ENCODE data around the gene CHID1.

Gene CHID1

GRCh38 chr11:910044-910588 is 494 bp downstream of the CHID1 start:
- no peak for DNase-seq (ENCODE audit: low read depth)

- no peak for DNase-seq (ENCODE audit: low read depth)
Observed at GRCh38 chr11:909406-909805, 1.2 kb downstream of the CHID1 start.

DNA sequence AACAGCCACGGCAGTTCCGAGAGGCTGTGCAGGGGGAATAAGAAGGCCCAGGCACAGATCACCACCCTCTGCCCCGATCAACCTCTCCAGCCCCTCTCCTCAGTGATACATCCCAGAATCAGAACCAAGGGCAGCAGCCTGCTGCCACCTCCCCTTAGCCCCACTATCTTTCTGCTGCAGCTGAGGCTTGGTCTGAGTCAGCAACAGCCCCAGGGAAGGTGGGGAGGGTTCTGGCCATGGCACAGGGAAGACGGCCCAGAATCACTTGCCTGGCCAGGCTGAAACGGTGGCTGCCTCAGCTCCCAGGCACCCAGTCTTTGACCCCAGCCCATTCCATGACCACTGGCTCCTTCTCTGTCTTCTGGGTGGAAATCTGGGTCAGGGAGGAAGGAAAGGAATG is 2.3 kb downstream of the CHID1 start:
- no peak for DNase-seq (ENCODE audit: low read depth)

GRCh38 chr11:907668-908067 is 2.9 kb downstream of the CHID1 start:
- DNase-seq (ENCODE audit: low read depth), result no peak

GRCh38 chr11:905952-906351 is 4.7 kb downstream of the CHID1 start:
- no peak for DNase-seq (ENCODE audit: low read depth)

GRCh38 chr11:904380-904779 is 6.2 kb downstream of the CHID1 start:
- no peak for DNase-seq (ENCODE audit: low read depth)

- no peak for DNase-seq (ENCODE audit: low read depth)
Observed at GRCh38 chr11:901452-902061, 9.1 kb downstream of the CHID1 start.

DNA sequence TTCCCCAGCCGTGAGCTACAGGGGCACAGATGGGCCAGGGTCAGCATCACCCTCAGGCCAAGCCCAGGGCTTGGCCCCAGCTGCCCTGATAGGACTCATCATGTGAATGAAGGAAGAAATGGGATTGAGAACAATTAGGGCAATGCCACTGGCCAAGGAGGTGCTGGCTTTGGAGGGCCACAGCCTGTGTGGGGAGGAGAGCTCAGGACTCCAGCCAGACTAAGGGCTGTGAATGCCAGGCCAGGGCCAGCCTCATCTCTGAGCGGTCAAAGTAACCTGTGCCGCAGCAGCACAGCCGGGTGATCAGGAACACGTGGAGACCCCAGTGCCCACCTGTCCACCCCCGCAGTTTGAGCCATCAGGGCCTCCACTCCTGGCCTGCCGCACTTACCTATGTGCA is 10.1 kb downstream of the CHID1 start:
- DNase-seq (ENCODE audit: low read depth), result no peak

- DNase-seq (ENCODE audit: low read depth), result no peak
Observed at GRCh38 chr11:899724-900123, 10.9 kb downstream of the CHID1 start.

GRCh38 chr11:898540-899190 is 11.9 kb downstream of the CHID1 start:
- no peak for DNase-seq (ENCODE audit: low read depth)

- no peak for DNase-seq (ENCODE audit: low read depth)
Observed at GRCh38 chr11:898143-898511, 12.5 kb downstream of the CHID1 start.

DNA sequence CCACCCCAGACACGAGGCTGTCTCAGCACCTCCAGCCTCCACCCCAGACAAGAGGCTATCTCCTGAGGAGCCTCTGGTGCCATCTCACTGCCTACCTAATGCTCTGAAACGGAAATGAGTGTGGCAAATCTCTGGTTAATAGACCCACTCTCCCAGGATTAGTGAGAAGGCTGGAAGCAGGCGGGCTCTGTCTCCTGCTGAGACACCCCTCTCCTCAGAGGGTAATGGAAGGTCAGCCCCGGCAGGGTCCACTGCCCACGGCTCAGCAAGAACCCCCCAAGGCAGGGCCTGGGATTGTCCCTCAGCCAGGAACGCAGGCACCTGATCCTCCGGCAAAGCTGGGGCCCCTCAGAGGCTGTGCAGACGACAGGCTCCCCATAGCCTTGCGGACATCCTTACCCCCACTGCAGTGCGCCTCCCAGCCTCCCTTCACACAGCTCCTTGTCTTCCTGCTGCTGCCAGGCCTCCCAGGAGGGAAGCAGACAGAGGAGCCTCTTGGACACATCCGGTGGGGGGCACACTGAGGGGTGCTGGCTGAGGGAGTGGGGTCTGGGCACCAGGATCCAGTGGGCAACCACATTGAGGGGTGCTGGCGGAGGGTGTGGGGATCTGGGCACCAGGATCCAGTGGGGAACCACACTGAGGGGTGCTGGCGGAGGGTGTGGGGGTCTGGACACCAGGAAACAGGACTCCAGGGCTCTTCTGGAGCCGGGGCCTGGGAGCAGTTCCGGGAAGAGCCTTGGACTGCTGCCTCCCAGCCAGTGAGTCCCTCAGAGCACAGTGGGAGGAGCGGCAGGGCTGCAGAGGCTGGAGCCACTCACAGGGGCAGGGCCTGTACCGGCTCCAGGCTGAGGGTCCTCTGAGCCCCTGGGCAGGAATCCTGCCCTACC is 13.1 kb downstream of the CHID1 start:
- DNase-seq (ENCODE audit: low read depth), result no peak

- DNase-seq (ENCODE audit: low read depth), result no peak
Observed at GRCh38 chr11:895331-896110, 15.1 kb downstream of the CHID1 start.

- DNase-seq (ENCODE audit: low read depth), result no peak
Observed at GRCh38 chr11:894575-895201, 15.9 kb downstream of the CHID1 start.

DNA sequence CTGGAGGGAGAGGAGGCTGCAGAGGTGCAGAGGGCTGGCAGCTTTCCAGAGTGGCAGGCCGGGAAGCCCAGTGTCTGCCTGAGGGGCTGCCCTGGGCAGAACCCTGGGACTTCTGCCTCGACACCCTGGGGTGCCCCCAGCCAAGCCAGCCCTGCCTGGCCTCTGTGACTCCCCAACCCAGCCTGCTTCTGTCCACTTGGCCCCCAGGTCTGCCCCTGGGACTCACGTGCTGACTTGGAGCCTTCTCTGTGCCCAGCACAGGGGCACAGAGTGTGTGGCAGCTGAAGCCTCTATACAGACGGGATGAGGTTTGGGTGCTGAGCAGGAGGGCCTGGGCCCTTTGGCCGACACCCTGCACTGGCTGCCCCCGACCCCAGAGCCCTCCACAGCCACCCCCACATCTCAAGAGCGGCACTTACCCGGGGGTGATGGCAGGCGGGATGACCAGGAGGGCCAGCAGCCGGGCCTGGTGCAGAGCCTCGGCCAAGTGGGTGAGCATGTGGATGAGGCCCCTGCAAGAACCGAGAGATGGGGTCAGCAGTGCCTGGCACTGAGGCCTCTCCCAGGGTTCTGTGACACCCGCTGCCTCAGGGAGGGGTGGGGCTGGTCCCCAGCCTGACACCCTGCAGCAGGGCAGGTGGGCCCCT is 17.5 kb downstream of the CHID1 start:
- DNase-seq (ENCODE audit: low read depth), result no peak

DNA sequence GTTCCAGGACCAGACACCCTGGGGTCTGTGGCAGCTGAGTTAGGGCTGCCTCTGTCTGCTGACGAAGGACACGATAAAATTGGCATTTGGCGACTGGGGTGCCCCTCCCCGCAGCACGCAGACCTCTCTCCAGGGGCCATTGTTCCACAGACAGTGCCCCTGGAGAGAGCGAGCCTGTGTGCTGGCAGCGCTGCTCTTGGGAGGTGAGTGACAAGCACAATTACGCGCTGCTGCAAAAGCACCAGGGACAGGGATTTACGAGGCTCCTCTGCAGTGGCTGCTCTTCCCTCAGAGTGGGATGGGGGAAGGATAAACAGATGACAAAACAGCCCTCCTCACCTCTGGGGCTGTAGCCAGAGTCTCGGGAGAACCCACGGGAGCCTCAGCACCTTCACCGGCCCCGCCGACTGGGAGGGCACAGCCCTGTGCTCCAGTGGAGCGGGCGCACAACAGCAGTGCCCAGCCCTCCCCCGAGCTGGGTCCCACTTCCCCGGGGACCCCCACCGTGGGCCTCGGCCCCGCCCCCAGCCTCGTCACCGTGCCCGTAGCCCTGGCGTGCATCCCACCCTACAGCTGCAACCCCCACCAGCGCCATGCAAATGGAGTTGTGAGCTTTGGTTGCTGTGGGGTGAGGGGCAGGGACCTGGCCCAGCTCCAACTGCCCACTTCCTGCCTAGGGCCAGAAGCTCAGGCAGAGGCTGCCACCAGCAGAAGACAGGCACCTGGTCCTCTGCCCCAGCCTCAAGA is 19.6 kb downstream of the CHID1 start:
- DNase-seq (ENCODE audit: low read depth), result no peak

GRCh38 chr11:889687-890475 is 20.7 kb downstream of the CHID1 start:
- no peak for DNase-seq (ENCODE audit: low read depth)

DNA sequence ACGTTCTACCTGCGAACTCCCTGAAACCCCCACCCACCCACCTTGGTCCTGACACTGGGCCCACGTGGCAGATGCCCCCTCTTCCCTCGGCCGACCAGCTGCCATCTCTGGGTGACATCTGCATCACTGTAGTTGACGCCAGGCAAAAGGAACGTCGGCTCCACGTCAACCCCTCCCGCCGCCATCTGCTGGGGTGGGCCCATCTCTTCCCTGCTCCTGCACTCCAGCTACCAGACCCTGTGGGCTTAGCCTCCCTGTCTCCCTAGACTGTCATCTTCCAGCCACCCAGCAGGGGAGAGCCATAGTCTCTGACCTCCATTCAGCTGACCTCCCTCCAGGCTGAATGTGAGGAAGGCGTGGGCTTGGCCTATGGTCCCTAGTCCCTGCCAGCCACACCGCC is 21.4 kb downstream of the CHID1 start:
- DNase-seq (ENCODE audit: low read depth), result no peak
